HG03575 (cell line): ENCODE results near the gene NELL1.
A peak's percentile ranks its signal among the peaks of the same experiment; 100 is the strongest.

Source experiments
- ATAC-seq: cut with Tn5 transposase; IDR thresholded peaks from one replicate; pipeline ENCODE4 v1.9.1; 2021; ENCODE audit not compliant: unreplicated experiment, insufficient number of reproducible peaks, low FRiP score; ENCODE audit errors: extremely low read depth

NELL1 gene

DNA sequence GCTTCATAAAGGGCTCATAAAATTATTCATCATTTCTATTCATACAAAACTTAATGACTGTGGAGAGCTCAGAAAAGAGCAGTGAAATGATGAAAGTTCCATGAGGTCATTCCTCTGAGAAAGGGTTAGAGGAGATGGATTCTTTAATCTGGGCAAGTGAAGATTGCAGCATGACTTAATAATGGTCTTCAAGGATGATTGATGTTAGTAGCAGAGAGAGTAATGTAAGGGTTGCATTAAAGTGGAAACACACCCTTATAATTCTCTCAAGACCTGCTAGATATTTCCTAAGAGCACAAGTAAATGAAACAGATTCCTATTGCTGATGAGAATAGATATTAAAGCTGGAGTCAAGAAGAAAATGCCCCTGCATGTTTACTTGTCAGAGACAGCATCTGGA is 811.9 kb downstream of the NELL1 start:
- ATAC-seq = no peak

DNA sequence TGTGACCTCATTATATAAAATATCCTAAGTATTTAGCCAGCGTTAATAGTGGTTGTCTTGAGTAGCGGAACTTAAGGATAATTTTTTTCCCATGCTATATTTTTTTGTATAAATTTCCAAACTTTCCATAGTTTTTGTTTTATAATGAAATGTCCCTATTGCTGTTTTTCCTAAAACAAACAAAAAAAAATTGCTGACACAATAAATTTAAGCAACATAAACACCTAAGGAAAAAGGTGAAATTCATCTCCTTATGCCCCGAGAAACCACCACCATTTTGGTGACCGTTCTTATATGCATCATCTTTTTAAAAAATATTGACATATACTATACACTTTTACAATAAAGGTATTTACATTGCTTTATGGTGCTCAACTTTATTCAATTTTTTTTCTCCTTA is 814.7 kb downstream of the NELL1 start:
- no peak for ATAC-seq

- no peak for ATAC-seq
Observed at GRCh38 chr11:21485006-21485405, 815.6 kb downstream of the NELL1 start.

DNA sequence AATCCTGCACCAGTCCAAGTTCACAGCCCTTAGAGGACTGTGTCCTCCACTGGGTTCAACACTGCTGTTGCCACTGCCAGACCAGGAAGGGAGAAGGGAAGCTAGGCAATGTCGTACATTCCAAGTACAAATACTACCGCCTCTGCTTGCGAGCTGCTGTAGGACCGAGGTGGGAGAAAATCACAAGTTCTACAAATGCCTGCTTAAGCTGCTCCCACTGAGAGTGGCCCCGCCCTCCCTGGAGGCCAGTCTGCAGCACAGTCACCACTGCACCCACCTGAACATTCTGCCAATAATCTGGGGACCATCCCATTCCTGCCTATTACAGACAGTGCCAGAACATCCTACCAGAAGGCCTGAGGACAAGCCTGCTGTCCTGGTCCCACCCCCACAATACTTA is 816.0 kb downstream of the NELL1 start:
- no peak for ATAC-seq

DNA sequence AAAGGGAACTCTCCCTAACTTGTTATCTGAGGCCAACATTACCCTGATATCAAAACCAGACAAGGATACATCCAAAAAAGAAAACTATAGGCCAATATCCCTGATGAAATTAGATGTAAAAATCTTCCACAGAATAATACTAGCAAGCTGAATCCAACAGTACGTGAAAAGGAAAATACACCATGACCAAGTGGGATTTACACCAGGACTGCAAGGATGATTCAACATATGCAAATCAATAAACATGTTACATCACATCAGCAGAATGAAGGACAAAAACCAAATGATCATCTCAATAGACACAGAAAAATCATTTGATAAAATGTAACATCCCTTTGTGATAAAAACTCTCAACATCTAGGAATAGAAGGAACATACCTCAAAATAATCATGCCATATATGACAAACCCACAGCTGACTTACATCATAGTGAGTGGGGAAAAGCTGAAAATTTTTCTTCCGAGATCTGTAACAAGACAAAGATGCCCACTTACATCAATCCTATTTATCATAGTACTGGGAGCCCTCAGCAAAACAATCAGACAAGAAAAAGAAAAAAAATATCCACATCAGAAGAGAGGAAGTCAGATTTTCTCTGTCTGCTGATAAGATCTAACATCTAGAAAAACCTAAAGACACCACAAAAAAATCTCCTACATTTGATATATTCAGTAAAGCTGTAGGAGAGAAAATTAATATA is 820.2 kb downstream of the NELL1 start:
- no peak for ATAC-seq

GRCh38 chr11:21492931-21493330 is 823.5 kb downstream of the NELL1 start:
- ATAC-seq = no peak

DNA sequence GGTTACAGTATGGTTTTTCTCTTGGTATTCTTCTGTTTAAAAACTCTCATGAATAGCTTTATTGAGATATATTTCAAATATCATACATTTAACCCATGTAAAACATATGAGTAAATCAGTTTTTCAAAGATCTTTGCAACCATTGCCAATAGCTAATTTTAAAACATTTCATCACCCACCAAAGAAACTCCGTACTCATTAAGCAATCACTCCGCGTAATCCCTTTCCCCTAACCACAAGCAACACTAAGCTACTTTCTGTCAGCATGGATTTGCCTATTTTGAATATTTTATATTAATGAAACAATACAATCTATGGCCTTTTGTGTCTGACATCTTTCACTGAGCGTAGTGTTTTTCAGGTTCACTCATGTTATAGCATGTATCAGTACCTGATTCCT is 825.6 kb downstream of the NELL1 start:
- ATAC-seq = no peak

DNA sequence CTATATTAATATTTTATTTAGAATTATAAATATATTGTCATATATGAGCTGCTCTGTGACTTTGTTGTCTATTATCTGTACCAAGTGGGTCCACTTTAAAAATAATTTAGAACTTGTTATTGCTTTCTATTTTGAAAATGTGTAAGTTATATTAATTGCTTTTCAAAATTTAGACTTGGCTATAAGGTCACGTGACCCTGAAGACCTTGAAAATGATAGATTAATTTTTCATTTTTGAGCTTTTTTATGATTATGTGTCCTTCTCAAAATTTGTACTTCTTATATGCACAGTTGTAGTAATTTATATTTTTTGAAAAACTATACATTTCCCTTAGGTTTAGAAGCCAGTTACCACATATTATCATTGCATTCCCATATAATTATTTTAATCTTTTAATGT is 826.5 kb downstream of the NELL1 start:
- ATAC-seq = no peak

DNA sequence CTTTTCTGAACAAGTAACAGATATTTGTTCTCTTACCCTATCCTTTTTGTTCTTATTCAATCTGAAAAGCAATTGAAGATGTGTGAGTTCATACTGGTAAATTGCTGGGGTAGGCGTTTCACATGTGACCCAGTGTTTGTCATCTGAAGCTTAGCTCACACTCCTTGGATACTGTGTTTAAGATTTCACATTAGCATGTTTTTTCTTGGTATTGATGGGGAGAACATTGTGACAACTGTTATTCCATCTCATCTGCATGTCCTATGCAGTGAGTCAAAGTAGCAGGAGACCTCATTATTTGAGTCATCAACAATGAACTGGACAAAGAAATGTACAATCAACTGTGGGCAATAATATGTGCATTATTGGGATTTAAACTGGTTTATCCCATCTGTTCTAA is 831.9 kb downstream of the NELL1 start:
- ATAC-seq = no peak

- ATAC-seq = no peak
Observed at GRCh38 chr11:21505070-21505469, 835.7 kb downstream of the NELL1 start.

- ATAC-seq = peak; percentile 58
Observed at GRCh38 chr11:21511835-21512440, 842.6 kb downstream of the NELL1 start.

GRCh38 chr11:21514316-21514715 is 844.9 kb downstream of the NELL1 start:
- ATAC-seq = no peak

GRCh38 chr11:21520244-21520643 is 850.9 kb downstream of the NELL1 start:
- no peak for ATAC-seq

- ATAC-seq = no peak
Observed at GRCh38 chr11:21529187-21529586, 859.8 kb downstream of the NELL1 start.

DNA sequence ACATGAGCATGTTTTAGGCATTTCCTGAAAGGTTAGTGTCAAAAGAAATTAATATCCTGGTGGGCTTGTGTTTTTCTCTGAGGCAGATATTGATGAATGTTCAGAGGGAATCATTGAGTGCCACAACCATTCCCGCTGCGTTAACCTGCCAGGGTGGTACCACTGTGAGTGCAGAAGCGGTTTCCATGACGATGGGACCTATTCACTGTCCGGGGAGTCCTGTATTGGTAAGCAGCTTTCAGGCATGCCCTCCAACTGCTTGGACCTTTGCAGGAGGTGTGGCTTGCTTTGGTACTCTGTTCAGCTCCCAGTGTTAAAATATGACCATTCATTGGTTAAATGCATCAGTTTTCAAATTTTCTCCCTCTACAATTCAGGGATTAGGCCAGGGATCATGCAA is 864.9 kb downstream of the NELL1 start:
- ATAC-seq = no peak

- no peak for ATAC-seq
Observed at GRCh38 chr11:21537980-21538379, 868.6 kb downstream of the NELL1 start.

GRCh38 chr11:21541187-21541751 is 871.9 kb downstream of the NELL1 start:
- no peak for ATAC-seq

GRCh38 chr11:21543901-21544300 is 874.5 kb downstream of the NELL1 start:
- ATAC-seq = no peak

DNA sequence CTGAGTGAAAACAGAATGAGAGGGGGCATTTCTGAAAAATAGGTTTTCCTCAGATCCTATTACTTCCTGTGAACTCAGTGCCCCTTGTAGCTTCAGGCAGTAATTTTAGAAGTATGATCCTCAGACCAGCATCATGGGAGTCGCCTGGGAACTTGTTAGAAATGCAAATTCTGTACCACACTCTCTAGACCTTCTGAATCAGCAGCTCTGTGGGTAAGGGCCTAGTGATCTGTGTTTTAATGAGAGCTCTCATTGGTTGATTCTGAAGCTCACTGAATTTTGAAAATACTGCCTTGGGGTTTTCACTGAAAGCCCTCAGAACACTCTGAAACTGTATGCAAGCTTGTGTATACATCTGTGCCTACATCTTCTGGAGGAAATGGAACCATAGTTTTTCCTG is 876.3 kb downstream of the NELL1 start:
- no peak for ATAC-seq

DNA sequence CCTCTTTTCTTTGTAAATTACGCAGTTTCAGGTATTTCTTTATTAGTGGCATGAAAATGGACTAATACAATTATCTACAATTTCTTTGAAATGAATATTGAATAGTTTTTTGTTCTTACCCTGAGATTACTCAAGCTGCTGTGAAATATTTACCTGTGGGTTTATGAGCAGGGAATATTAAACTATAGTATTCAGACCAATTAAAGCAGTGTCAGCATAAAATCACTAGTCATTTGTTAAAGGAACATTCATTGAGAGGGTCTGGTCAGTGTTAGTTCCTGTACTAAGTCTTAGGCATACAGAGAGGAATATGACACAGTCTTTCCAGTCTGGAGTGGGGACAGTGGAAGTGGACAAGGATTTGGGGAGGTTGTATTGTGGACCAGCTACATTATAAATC is 877.3 kb downstream of the NELL1 start:
- ATAC-seq = no peak

DNA sequence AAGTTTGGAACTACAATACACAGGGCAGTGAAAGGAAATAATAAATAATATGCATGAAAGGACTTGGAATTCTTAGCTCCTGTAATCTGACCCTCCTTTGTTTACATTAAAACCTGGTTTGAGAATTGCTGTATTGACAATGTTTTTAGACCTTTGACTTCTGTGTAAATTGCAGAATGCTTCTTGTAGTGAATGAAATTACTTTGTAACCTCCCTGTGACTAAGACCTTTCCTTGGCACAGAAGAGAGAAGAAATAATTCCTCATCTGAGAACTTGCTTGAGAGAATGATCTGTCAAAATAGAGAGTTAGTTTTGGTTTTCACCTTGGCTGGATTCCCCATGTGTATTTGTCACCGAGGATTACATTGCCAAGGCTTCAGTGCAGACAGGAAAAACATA is 883.5 kb downstream of the NELL1 start:
- ATAC-seq = no peak
